H1 (cell line): Measurements from ENCODE around the gene BAK1. TPM values are rescaled to one million over a fixed set of nuclear protein-coding genes. Genes with fewer than 3 reads are reported as not detected.

ENCODE experiments used
- CTCF ChIP-seq, 3 experiments: IDR thresholded peaks; 1 replicate in 2 of 3; 2 replicates in 1 of 3; pipeline versions ENCODE4 v1.5.1 to v1.6.1; 2011; ENCODE audit warnings: low read length in 3 of 3, mild to moderate bottlenecking in 3 of 3, inconsistent platforms in 2 of 3, low read depth in 1 of 3, moderate library complexity in 1 of 3; ENCODE audit not compliant: insufficient read depth in 1 of 3; ENCODE audit errors: control extremely low read depth in 1 of 3
- polyA plus RNA-seq, 7 experiments: library from polyadenylated mRNA; depleted of rRNA in 3 of 7; stranded (reverse) in 5 of 7; unstranded in 2 of 7; fragments of >200 nt in 5 of 7; fragments of 200-250 nt in 2 of 7; gene quantifications; 1 replicate in 5 of 7; 2 replicates in 1 of 7; 4 replicates in 1 of 7; pipeline versions ENCODE4 v1.2.1 to v1.2.3, GENCODE V29; 2011 to 2013; ENCODE audit warnings: missing spikeins in 2 of 7, mixed read lengths in 2 of 7
- total RNA-seq: library from RNA; stranded (reverse); fragmentation: NEBNext Ultra II Directional; extraction: Animal tissue kit (Norgen Biotek cat#: 25700); gene quantifications from 2 replicates; pipeline ENCODE4 v1.2.1, GENCODE V29; 2021

The BAK1 gene
- total and polyA plus RNA-seq, 2 of the 8 experiments (the other 6 are each of a cell fraction or from before 2014, with no cell fraction given) = 43.3 to 43.4 TPM

GRCh38 chr6:33620856-33621710 is 41.0 kb upstream of the BAK1 start, which contains the start of gene ITPR3 (continued):
- no peak for TF ChIP-seq CTCF (IDR thresholded peaks at IDR 0.05; ENCODE audit: control extremely low read depth in 1 of 3, insufficient read depth in 1 of 3, low read depth in 1 of 3, low read length in 3 of 3)
